ENCODE measurements around the gene PCDHB5.
"Not testable (repeated sequence)": the region's sequence is repeated elsewhere in the genome, so short reads cannot be mapped to it uniquely, and the experiment has no call there.

Gene PCDHB5

DNA sequence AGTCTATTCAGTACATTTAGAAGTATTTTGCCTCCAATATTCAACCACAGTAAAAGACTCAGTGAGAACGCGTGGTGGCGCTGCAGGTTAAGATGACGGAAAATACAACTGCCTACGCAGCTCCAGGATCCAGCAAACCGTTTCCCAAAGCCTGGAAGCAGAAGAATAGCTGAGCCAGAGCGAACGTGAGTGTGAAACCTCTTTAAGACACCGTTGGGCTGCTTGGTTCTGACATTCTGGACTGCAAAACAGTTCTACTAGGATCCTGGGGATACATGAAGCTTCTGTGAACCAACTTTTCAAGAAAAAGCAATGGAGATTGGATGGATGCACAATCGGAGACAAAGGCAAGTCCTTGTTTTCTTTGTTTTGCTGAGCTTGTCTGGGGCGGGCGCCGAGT is 47.2 kb downstream of the PCDHB5 start, which contains the start of gene PCDHB16:
TSS of gene PCDHB16 (plus strand) at position 140 of the 400 bp plus-strand sequence. CDS start at position 313, 173 bp downstream.
- H3K27ac ChIP-seq (ENCODE audit: low read length): no peak within 1 kb of the TSS
- no peak within 1 kb of the TSS for H2AFZ ChIP-seq (ENCODE audit: low read depth, low read length)
- no peaks in the 10 kb centered on the region for H4K20me1 ChIP-seq (ENCODE audit: insufficient read depth, low read length)
- H3K79me2 ChIP-seq (ENCODE audit: insufficient read depth, low read length): no peaks in the 10 kb centered on the region
- H3K4me3 ChIP-seq (ENCODE audit: low read depth in 1 of 2, low read length in 2 of 2): no peak within 1 kb of the TSS
- no peak within 1 kb of the TSS for H3K9ac ChIP-seq (ENCODE audit: low read depth, low read length)
- no peaks in the 10 kb centered on the region for H3K9me3 ChIP-seq (ENCODE audit: insufficient read depth, low read length, severe bottlenecking)
- no peak within 1 kb of the TSS for H3K4me2 ChIP-seq (ENCODE audit: insufficient read depth, low read length)
- H3K36me3 ChIP-seq (ENCODE audit: insufficient read depth, low read length): no peaks in the 10 kb centered on the region
- DNase-seq (no peak), ATAC-seq (ENCODE audit: insufficient read depth, low read depth) (no peak)
- H3K27me3 ChIP-seq (ENCODE audit: insufficient read depth, low read length, poor library complexity): no peaks in the 10 kb centered on the region
- no peak for TF ChIP-seq EZH2 (IDR thresholded peaks at IDR 0.05; ENCODE audit: borderline replicate concordance, low read depth, low read length, severe bottlenecking)
- no peaks in the 10 kb centered on the region for H3K4me1 ChIP-seq (ENCODE audit: insufficient read depth, low read length)

DNA sequence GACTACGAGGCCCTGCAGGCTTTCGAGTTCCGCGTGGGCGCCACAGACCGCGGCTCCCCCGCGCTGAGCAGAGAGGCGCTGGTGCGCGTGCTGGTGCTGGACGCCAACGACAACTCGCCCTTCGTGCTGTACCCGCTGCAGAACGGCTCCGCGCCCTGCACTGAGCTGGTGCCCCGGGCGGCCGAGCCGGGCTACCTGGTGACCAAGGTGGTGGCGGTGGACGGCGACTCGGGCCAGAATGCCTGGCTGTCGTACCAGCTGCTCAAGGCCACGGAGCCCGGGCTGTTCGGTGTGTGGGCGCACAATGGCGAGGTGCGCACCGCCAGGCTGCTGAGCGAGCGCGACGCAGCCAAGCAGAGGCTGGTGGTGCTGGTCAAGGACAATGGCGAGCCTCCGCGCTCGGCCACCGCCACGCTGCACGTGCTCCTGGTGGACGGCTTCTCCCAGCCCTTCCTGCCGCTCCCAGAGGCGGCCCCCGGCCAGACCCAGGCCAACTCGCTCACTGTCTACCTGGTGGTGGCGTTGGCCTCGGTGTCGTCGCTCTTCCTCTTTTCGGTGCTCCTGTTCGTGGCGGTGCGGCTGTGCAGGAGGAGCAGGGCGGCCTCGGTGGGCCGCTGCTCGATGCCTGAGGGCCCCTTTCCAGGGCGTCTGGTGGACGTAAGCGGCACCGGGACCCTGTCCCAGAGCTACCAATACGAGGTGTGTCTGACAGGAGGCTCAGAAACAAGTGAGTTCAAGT is 49.3 kb downstream of the PCDHB5 start:
- H3K79me2 ChIP-seq (ENCODE audit: insufficient read depth, low read length); DNase-seq; ATAC-seq (ENCODE audit: insufficient read depth, low read depth); H3K4me2 ChIP-seq (ENCODE audit: insufficient read depth, low read length); H3K9me3 ChIP-seq (ENCODE audit: insufficient read depth, low read length, severe bottlenecking); H4K20me1 ChIP-seq (ENCODE audit: insufficient read depth, low read length); H3K36me3 ChIP-seq (ENCODE audit: insufficient read depth, low read length); H3K27me3 ChIP-seq (ENCODE audit: insufficient read depth, low read length, poor library complexity); H2AFZ ChIP-seq (ENCODE audit: low read depth, low read length); H3K27ac ChIP-seq (ENCODE audit: low read length); H3K4me3 ChIP-seq (ENCODE audit: low read depth in 1 of 2, low read length in 2 of 2); H3K9ac ChIP-seq (ENCODE audit: low read depth, low read length); H3K4me1 ChIP-seq (ENCODE audit: insufficient read depth, low read length): not testable (repeated sequence)

- no peaks in the 10 kb centered on the region for H3K27me3 ChIP-seq (ENCODE audit: insufficient read depth, low read length, poor library complexity)
- ATAC-seq (ENCODE audit: insufficient read depth, low read depth) (peak; percentile 62; the same call in 2 of the 3 replicates), DNase-seq (peak; percentile 43)
- H3K27ac ChIP-seq (ENCODE audit: low read length): no peak within 1 kb of the TSS
- no peaks in the 10 kb centered on the region for H3K79me2 ChIP-seq (ENCODE audit: insufficient read depth, low read length)
- no peak within 1 kb of the TSS for H3K9ac ChIP-seq (ENCODE audit: low read depth, low read length)
- peak within 1 kb of the TSS; percentile 33; the same call in 1 of the 2 replicates for H3K4me2 ChIP-seq (ENCODE audit: insufficient read depth, low read length)
- TF ChIP-seq EZH2 (IDR thresholded peaks at IDR 0.05; ENCODE audit: borderline replicate concordance, low read depth, low read length, severe bottlenecking): no peak
- TF ChIP-seq CTCF (IDR thresholded peaks at IDR 0.05; ENCODE audit: borderline replicate concordance, extremely low read depth, low read length, poor library complexity, severe bottlenecking): peak; percentile 68
- no peaks in the 10 kb centered on the region for H3K36me3 ChIP-seq (ENCODE audit: insufficient read depth, low read length)
- no peak within 1 kb of the TSS for H3K4me3 ChIP-seq (ENCODE audit: low read depth in 1 of 2, low read length in 2 of 2)
- peak within 1 kb of the TSS; percentile 39; the same call in 1 of the 2 replicates for H2AFZ ChIP-seq (ENCODE audit: low read depth, low read length)
- H3K9me3 ChIP-seq (ENCODE audit: insufficient read depth, low read length, severe bottlenecking): no peaks in the 10 kb centered on the region
- H4K20me1 ChIP-seq (ENCODE audit: insufficient read depth, low read length): no peaks in the 10 kb centered on the region
- H3K4me1 ChIP-seq (ENCODE audit: insufficient read depth, low read length): no peaks in the 10 kb centered on the region
Observed at GRCh38 chr5:141186897-141187512, 52.0 kb downstream of the PCDHB5 start, which contains the start of gene PCDHB9. TSS of gene PCDHB9 (plus strand) at chr5:141187161. CDS start at chr5:141187319, 158 bp downstream.
